Neuronal stem cell (in vitro differentiated cells): Measurements from ENCODE around the gene ARL6IP1.

Source experiments
- DNase-seq: peaks from one replicate; pipeline ENCODE4 v3.0.0-alpha.2; 2013; ENCODE audit warnings: low spot score
- H2AFZ ChIP-seq: one replicate; pipeline ENCODE4 v1.6.1; 2013; ENCODE audit warnings: mild to moderate bottlenecking, low read length, inconsistent platforms
- H2AK5ac ChIP-seq: 2 replicates; pipeline ENCODE4 v1.6.1; 2013; ENCODE audit warnings: low read depth, mild to moderate bottlenecking, inconsistent platforms, low read length, moderate library complexity, mixed read lengths
- H2BK120ac ChIP-seq: 2 replicates; pipeline ENCODE4 v1.6.1; 2013; ENCODE audit warnings: low read depth, mild to moderate bottlenecking, inconsistent platforms, low read length, moderate library complexity, mixed read lengths
- H2BK12ac ChIP-seq: one replicate; pipeline ENCODE4 v1.6.1; 2013; ENCODE audit warnings: low read length, inconsistent platforms
- H2BK15ac ChIP-seq: 2 replicates; pipeline ENCODE4 v1.6.1; 2013; ENCODE audit warnings: mild to moderate bottlenecking, low read length, inconsistent platforms, mixed read lengths
- H2BK5ac ChIP-seq: one replicate; pipeline ENCODE4 v1.6.1; 2013; ENCODE audit warnings: inconsistent platforms, mild to moderate bottlenecking, low read length, moderate library complexity
- H3K14ac ChIP-seq: one replicate; pipeline ENCODE4 v1.6.1; 2013; ENCODE audit warnings: low read length, inconsistent platforms
- H3K18ac ChIP-seq: 2 replicates; pipeline ENCODE4 v1.6.1; 2013; ENCODE audit warnings: low read length, inconsistent platforms
- H3K23ac ChIP-seq: 2 replicates; pipeline ENCODE4 v1.6.1; 2013; ENCODE audit warnings: low read depth, mild to moderate bottlenecking, mixed read lengths, low read length, inconsistent platforms; ENCODE audit not compliant: poor library complexity
- H3K27ac ChIP-seq: replicated peaks from 3 replicates; pipeline ENCODE4 v1.5.1; 2013; ENCODE audit warnings: low read length, inconsistent platforms
- H3K27me3 ChIP-seq, 3 experiments: 2 replicates each; pipeline ENCODE4 v1.6.1; 2013; ENCODE audit warnings: low read length in 3 of 3, mild to moderate bottlenecking in 2 of 3, inconsistent platforms in 1 of 3, low read depth in 1 of 3, mixed read lengths in 1 of 3, moderate library complexity in 1 of 3; ENCODE audit not compliant: control insufficient read depth in 3 of 3, insufficient read depth in 3 of 3
- H3K36me3 ChIP-seq, 2 donors: replicated peaks in 1 of 2; 2 replicates each; pipeline ENCODE4 v1.6.1; 2013; ENCODE audit warnings: low read length in 2 of 2; ENCODE audit not compliant: control insufficient read depth in 2 of 2, insufficient read depth in 2 of 2
- H3K4ac ChIP-seq: 2 replicates; pipeline ENCODE4 v1.6.1; 2013; ENCODE audit warnings: inconsistent platforms, mild to moderate bottlenecking, low read length, moderate library complexity
- H3K4me1 ChIP-seq, 2 donors: 1 replicate in 1 of 2; 2 replicates in 1 of 2; pipeline ENCODE4 v1.6.1; 2013; ENCODE audit warnings: low read length in 2 of 2, low read depth in 1 of 2; ENCODE audit not compliant: control insufficient read depth in 2 of 2, insufficient read depth in 1 of 2
- H3K4me2 ChIP-seq: one replicate; pipeline ENCODE4 v1.6.1; 2013; ENCODE audit warnings: mild to moderate bottlenecking, low read length, inconsistent platforms; ENCODE audit not compliant: insufficient read depth, poor library complexity, severe bottlenecking
- H3K4me3 ChIP-seq, 2 donors: 2 replicates each; pipeline ENCODE4 v1.5.1; 2013; ENCODE audit warnings: low read length in 2 of 2, mild to moderate bottlenecking in 2 of 2, inconsistent platforms in 1 of 2, moderate library complexity in 1 of 2
- H3K79me1 ChIP-seq: one replicate; pipeline ENCODE4 v1.6.1; 2013; ENCODE audit warnings: low read depth, mild to moderate bottlenecking, inconsistent platforms, low read length, moderate library complexity
- H3K9ac ChIP-seq: one replicate; pipeline ENCODE4 v1.6.1; 2013; ENCODE audit warnings: mild to moderate bottlenecking, low read depth, low read length, inconsistent platforms; ENCODE audit not compliant: poor library complexity
- H3K9me3 ChIP-seq, 2 donors: replicated peaks in 1 of 2; 2 replicates each; pipeline versions ENCODE3 to v1.6.1; 2013; ENCODE audit warnings: low read length in 2 of 2, mild to moderate bottlenecking in 2 of 2, inconsistent platforms in 1 of 2, low read depth in 1 of 2, mixed read lengths in 1 of 2, moderate library complexity in 1 of 2; ENCODE audit not compliant: control insufficient read depth in 2 of 2, insufficient read depth in 1 of 2
- H4K8ac ChIP-seq: one replicate; pipeline ENCODE4 v1.6.1; 2013; ENCODE audit warnings: low read depth, mild to moderate bottlenecking, inconsistent platforms, low read length, moderate library complexity
- H4K91ac ChIP-seq: one replicate; pipeline ENCODE4 v1.6.1; 2013; ENCODE audit warnings: low read length, low read depth, mild to moderate bottlenecking, inconsistent platforms; ENCODE audit not compliant: poor library complexity
- WGBS, 2 donors: extraction: QIAGEN DNeasy Blood & Tissue Kit; methylation state at CpG; one replicate each; pipeline ENCODE4 v1.1.7; 2013; ENCODE audit warnings: missing lambda C conversion rate in 2 of 2, mixed read lengths in 1 of 2; ENCODE audit not compliant: insufficient read length in 2 of 2, insufficient replicate concordance in 1 of 2; ENCODE audit errors: extremely low coverage in 2 of 2; 5-methylcytosine and 5-hydroxymethylcytosine counted together

The ARL6IP1 gene

DNA sequence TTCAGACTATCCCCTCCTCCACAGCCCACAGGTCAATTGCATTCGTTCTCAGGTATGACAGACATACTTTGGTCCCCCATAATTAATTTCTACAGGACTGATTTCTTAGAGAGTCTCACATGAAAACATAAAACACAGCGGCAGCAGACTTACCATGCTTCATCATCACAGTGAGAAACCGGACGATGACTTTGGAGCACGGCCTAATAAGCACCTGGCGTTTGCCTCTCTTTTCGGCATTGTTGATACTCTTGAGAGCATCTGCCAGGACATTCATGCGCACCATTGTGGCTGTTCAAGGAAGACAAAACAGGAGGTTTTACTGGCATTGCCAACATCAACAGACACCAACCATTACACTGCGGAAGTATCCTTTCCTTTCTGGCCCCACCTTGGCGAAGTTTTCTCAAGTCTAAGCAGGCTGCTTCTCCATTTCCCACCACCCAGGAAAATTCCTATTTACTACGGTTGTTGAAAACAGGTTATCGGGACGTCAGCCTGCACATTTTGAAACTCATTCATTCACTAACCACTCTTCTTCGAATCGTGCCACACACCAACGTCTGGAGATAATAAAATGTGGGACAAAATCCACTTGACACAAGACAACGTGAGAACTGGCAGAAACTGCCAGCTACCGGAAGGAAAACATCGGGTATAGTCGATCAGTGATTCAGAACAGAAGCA lies 12.4 kb downstream of the ARL6IP1 start:
- Histone ChIP-seq H3K36me3 (peaks cover 53 to 87% of the 10 kb centered on the region in 2 donors), H4K8ac (no peak overlapping the region), H3K18ac (no peak overlapping the region), H3K4me1 (peaks cover 8 to 15% of the 10 kb centered on the region in 2 donors), H2BK12ac (no peak overlapping the region), H3K79me1 (no peaks in the 10 kb centered on the region), H2AFZ (no peak overlapping the region), H3K9ac (no peak overlapping the region), H2BK15ac (no peak overlapping the region), H3K27ac (no peak overlapping the region), H3K4ac (no peak overlapping the region), H3K9me3 (no peaks in the 10 kb centered on the region), H3K4me3 (peak overlapping the region; percentile 91 to 97), H4K91ac (no peak overlapping the region), H3K14ac (no peak overlapping the region), H3K23ac (no peak overlapping the region), H3K4me2 (peak overlapping the region; percentile 74), H2BK5ac (no peak overlapping the region), H3K27me3 (no peaks in the 10 kb centered on the region), H2BK120ac (no peak overlapping the region), H2AK5ac (no peak overlapping the region)
- no peak for DNase-seq
- no CpG with 5 or more reads among the region's 20 CpGs for WGBS, 2 donors

DNA sequence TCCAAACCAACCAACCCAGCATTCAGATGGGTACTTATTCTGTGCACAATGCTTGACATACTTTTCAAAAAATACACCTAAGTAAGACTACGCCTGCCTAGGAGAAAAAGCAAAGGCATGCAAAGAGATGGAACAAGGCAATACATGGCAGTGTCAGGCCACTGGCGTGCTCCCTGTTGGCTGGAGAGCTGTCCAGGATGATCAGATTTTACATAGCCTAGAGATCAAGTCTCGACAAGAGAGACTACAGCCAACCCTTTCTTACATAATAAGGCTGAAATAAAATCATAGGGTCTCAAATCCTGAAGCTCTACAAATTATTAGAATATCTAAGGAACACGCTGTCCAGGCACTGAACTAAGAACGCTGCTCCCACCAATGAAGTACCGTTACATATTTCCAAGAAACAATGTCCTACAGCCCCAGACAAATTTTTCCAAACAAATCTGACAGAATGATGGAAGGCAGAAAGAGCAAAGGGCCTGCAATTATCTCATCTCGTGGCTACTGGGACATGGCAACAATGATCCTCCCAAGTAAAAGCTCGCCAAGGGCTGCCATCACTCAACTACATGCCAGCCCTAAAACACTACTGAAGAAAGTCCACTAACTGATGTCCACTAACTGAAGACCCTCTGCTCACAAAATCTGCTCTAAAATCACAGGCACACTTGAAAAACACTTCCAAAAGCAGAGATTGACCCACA lies 16.3 kb downstream of the ARL6IP1 start:
- no peak overlapping the region for H2BK15ac ChIP-seq
- no peak overlapping the region for H4K8ac ChIP-seq
- no peak for DNase-seq
- H2BK12ac ChIP-seq = no peak overlapping the region
- no peak overlapping the region for H3K4me3 ChIP-seq
- H3K9me3 ChIP-seq = no peaks in the 10 kb centered on the region
- H3K4me1 ChIP-seq = peaks cover 8 to 15% of the 10 kb centered on the region in 2 donors
- no peaks in the 10 kb centered on the region for H3K27me3 ChIP-seq
- H3K79me1 ChIP-seq = peaks cover 2% of the 10 kb centered on the region
- no peak overlapping the region for H2AFZ ChIP-seq
- H3K4me2 ChIP-seq = no peak overlapping the region
- H3K14ac ChIP-seq = no peak overlapping the region
- H4K91ac ChIP-seq = no peak overlapping the region
- no peak overlapping the region for H3K9ac ChIP-seq
- no peak overlapping the region for H3K4ac ChIP-seq
- no peak overlapping the region for H2BK5ac ChIP-seq
- no peak overlapping the region for H3K27ac ChIP-seq
- no peak overlapping the region for H2BK120ac ChIP-seq
- no peak overlapping the region for H3K23ac ChIP-seq
- H3K18ac ChIP-seq = no peak overlapping the region
- WGBS, 2 donors = no CpG with 5 or more reads among the region's 8 CpGs
- no peak overlapping the region for H2AK5ac ChIP-seq
- H3K36me3 ChIP-seq = peaks cover 51 to 76% of the 10 kb centered on the region in 2 donors

DNA sequence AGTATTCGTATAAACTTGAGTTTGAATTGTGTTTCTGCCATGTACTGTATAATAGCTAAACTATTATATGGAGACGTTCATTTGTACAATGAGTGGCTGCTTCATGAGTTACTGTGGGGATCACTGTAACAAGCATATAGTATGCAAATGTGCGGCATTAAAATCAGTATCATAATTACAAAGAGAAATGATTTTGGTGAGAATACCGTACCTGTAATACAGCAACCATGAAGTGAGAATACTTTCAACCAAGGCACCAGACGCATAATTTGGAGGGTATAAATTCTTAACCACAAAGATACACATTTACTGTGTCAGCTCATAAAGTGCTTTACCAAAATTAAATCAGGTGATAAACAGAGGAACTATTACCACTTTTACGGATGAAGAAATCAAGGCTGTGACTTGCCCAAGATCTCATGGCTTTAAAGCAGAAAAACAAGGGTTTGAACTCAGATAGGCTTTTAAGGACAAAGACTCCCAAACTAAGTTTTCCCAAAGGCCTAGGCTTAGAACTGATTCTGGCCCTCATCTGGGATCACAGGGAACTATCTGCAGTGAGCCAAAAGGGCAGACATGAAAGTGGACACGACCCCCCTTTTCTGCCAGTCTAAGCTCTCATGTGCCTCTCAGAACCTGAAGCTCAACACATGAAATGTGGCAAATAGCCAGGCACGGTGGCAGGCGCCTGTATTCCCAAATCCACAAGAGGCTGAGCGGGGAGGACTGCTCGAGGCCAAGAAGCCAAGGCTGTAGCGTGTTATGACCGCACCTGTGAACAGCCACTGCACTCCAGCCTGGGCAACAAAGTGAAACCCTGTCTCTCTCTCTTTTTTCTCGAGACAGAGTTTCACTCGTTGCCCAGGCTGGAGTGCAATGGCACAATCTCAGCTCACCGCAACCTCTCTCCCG lies 17.7 kb downstream of the ARL6IP1 start:
- Histone ChIP-seq H3K4ac (no peak overlapping the region), H3K4me3 (no peak overlapping the region), H2AK5ac (no peak overlapping the region), H3K9me3 (no peaks in the 10 kb centered on the region), H3K9ac (no peak overlapping the region), H3K14ac (no peak overlapping the region), H3K27me3 (no peaks in the 10 kb centered on the region), H2BK5ac (no peak overlapping the region), H4K91ac (no peak overlapping the region), H3K18ac (no peak overlapping the region), H3K27ac (no peak overlapping the region), H3K23ac (no peak overlapping the region), H2BK15ac (no peak overlapping the region), H3K36me3 (peaks cover 50 to 70% of the 10 kb centered on the region in 2 donors), H3K4me1 (peaks cover 7 to 9% of the 10 kb centered on the region in 2 donors), H4K8ac (no peak overlapping the region), H3K79me1 (peaks cover 2% of the 10 kb centered on the region), H2BK120ac (no peak overlapping the region), H2BK12ac (no peak overlapping the region), H3K4me2 (no peak overlapping the region), H2AFZ (no peak overlapping the region)
- no CpG with 5 or more reads among the region's 17 CpGs for WGBS, 2 donors
- DNase-seq = no peak
